Right lobe of liver (tissue), 6 donors: Measurements from ENCODE around the gene RGS9. TPM values are rescaled to one million over a fixed set of nuclear protein-coding genes. Genes with fewer than 3 reads are reported as not detected.

Experiments used
- ATAC-seq, 4 donors: fragments of 200-7000 bp; cut with Tn5 transposase; one replicate each; pipeline ENCODE4 v1.9.1; 2020; ENCODE audit warnings: mild to moderate bottlenecking in 4 of 4, moderate library complexity in 4 of 4
- DNase-seq, 3 donors: peaks; one replicate each; pipeline ENCODE4 v3.0.0-alpha.2; 2020
- H3K27ac ChIP-seq, 3 donors: fragments of 200-600 bp; one replicate each; pipeline ENCODE4 v1.8.0; 2022
- H3K27me3 ChIP-seq, 2 donors: fragments of 200-600 bp; one replicate each; pipeline ENCODE4 v1.8.0; 2022
- H3K36me3 ChIP-seq, 4 donors: fragments of 200-600 bp; sonication (generic) in 1 of 4; one replicate each; pipeline versions ENCODE4 v1.5.1 to v1.8.0; 2017 to 2022; ENCODE audit warnings: control low read depth in 1 of 4
- H3K4me1 ChIP-seq, 4 donors: fragments of 200-600 bp; sonication (generic) in 1 of 4; one replicate each; pipeline versions ENCODE4 v1.5.1 to v1.8.0; 2017 to 2022; ENCODE audit warnings: control low read depth in 1 of 4
- H3K4me3 ChIP-seq, 3 donors: fragments of 200-600 bp; one replicate each; pipeline ENCODE4 v1.8.0; 2022
- H3K9me3 ChIP-seq, 4 donors: fragments of 200-600 bp; sonication (generic) in 1 of 4; one replicate each; pipeline versions ENCODE4 v1.5.1 to v1.8.0; 2017 to 2022; ENCODE audit warnings: control low read depth in 1 of 4
- CTCF ChIP-seq, 4 donors: fragments of 200-600 bp in 3 of 4; fragments of 450-650 bp in 1 of 4; IDR thresholded peaks; one replicate each; pipeline versions ENCODE4 v1.5.1 to v1.8.0; 2016 to 2022; ENCODE audit warnings: antibody characterized with exemption in 4 of 4, mild to moderate bottlenecking in 2 of 4
- POLR2A ChIP-seq: fragments of 450-650 bp; IDR thresholded peaks from one replicate; pipeline ENCODE4 v1.6.1; 2017; ENCODE audit warnings: antibody characterized with exemption, mild to moderate bottlenecking
- WGBS: methylation state at CpG from one replicate; pipeline ENCODE4 v1.1.6; 2018; ENCODE audit warnings: low coverage, low lambda C conversion rate; ENCODE audit not compliant: insufficient coverage; ENCODE audit errors: missing lambda C conversion rate; 5-methylcytosine and 5-hydroxymethylcytosine counted together
- intact Hi-C, 2 donors: fragments of 100-400 bp; cut with DNase I; formaldehyde crosslinking; loops; one replicate each; pipeline versions ENCODE4 v1.11.2 to v1.14.1; 2022
- total RNA-seq, 6 experiments: library from RNA; depleted of rRNA in 2 of 6; stranded (reverse); fragments of >200 nt in 2 of 6; fragmentation: NEBNext Ultra II Directional in 3 of 6; extraction: Animal tissue kit (Norgen Biotek cat#: 25700) in 3 of 6; gene quantifications; one replicate each; pipeline versions ENCODE4 v1.1.0 to v1.2.4, GENCODE V29; 2016 to 2023
- donor health status: DM: no; HTN: yes; CAD: no.
- donor health status: DM: no; HTN: no; CAD: no.
- donor health status: DM: no; HTN: no; CAD: no.
- donor health status: DM: no; HTN: yes; CAD: no.
- donor health status: DM: no; HTN: yes; CAD: no.

The RGS9 gene
- total RNA-seq, 6 experiments from 2014 or later, result 1.9 to 12.8 (median 5.7) TPM

GRCh38 chr17:65171752-65172151 lies 34.6 kb downstream of the RGS9 start:
- no peak overlapping the region for H3K27ac ChIP-seq

GRCh38 chr17:65172496-65173136 lies 35.4 kb downstream of the RGS9 start:
- no peak for ATAC-seq
- DNase-seq, result no peak
- peaks cover 0 to 3% (median 0%) of the 10 kb centered on the region in 4 donors for H3K4me1 ChIP-seq
- TF ChIP-seq POLR2A (no peak), CTCF (IDR thresholded peaks at IDR 0.05) (no peak)
- H3K36me3 ChIP-seq, result no peaks in the 10 kb centered on the region
- no peak overlapping the region for H3K27ac ChIP-seq
- intact Hi-C loops, result no loop called here
- H3K9me3 ChIP-seq, result no peaks in the 10 kb centered on the region
- WGBS, result 98% methylated on average over 8 of the region's 11 CpGs
- no peak overlapping the region for H3K4me3 ChIP-seq
- H3K27me3 ChIP-seq, result no peaks in the 10 kb centered on the region

More at GRCh38 chr17:65171752-65172151, 34.6 kb downstream of the RGS9 start:
- ATAC-seq (no peak), DNase-seq (no peak)
- H3K36me3 ChIP-seq, result no peaks in the 10 kb centered on the region
- 45% methylated on average over 3 of the region's 4 CpGs for WGBS
- H3K27me3 ChIP-seq, result no peaks in the 10 kb centered on the region
- peaks cover 0 to 3% (median 0%) of the 10 kb centered on the region in 4 donors for H3K4me1 ChIP-seq
- intact Hi-C loops, result no loop called here
- H3K4me3 ChIP-seq, result no peak overlapping the region
- H3K9me3 ChIP-seq, result no peaks in the 10 kb centered on the region
- TF ChIP-seq POLR2A, result no peak
- TF ChIP-seq CTCF (IDR thresholded peaks at IDR 0.05), result no peak

GRCh38 chr17:65173284-65173793 lies 36.2 kb downstream of the RGS9 start:
- Histone ChIP-seq H3K36me3 (no peaks in the 10 kb centered on the region), H3K27me3 (no peaks in the 10 kb centered on the region), H3K4me3 (no peak overlapping the region), H3K9me3 (no peaks in the 10 kb centered on the region), H3K4me1 (peaks cover 0 to 3% (median 0%) of the 10 kb centered on the region in 4 donors), H3K27ac (no peak overlapping the region)
- 33% methylated on average over 8 of the region's 12 CpGs for WGBS
- DNase-seq (peak in 1 of 3 donors; percentile 31), ATAC-seq (peak; percentile 40 to 56 (median 47))
- TF ChIP-seq POLR2A, result no peak
- no peak for TF ChIP-seq CTCF (IDR thresholded peaks at IDR 0.05)
- intact Hi-C loops, result no loop called here

- no peak overlapping the region for H3K27ac ChIP-seq
- DNase-seq (no peak), ATAC-seq (no peak)
- H3K4me1 ChIP-seq, result peaks cover 0 to 3% (median 0%) of the 10 kb centered on the region in 4 donors
- H3K36me3 ChIP-seq, result no peaks in the 10 kb centered on the region
- TF ChIP-seq POLR2A (no peak), CTCF (IDR thresholded peaks at IDR 0.05) (no peak)
- H3K9me3 ChIP-seq, result no peaks in the 10 kb centered on the region
- no peak overlapping the region for H3K4me3 ChIP-seq
- WGBS, result 90% methylated on average over 7 of the region's 9 CpGs
- intact Hi-C loops, result no loop called here
- H3K27me3 ChIP-seq, result no peaks in the 10 kb centered on the region
Measured at GRCh38 chr17:65173976-65174683, 37.0 kb downstream of the RGS9 start.
